Measurements from ENCODE around the gene CNOT6L. TPM values are rescaled to one million over a fixed set of nuclear protein-coding genes. Genes with fewer than 3 reads are reported as not detected.

CNOT6L gene
- total RNA-seq, 1 experiment from 2014 or later, result 14.5 TPM

DNA sequence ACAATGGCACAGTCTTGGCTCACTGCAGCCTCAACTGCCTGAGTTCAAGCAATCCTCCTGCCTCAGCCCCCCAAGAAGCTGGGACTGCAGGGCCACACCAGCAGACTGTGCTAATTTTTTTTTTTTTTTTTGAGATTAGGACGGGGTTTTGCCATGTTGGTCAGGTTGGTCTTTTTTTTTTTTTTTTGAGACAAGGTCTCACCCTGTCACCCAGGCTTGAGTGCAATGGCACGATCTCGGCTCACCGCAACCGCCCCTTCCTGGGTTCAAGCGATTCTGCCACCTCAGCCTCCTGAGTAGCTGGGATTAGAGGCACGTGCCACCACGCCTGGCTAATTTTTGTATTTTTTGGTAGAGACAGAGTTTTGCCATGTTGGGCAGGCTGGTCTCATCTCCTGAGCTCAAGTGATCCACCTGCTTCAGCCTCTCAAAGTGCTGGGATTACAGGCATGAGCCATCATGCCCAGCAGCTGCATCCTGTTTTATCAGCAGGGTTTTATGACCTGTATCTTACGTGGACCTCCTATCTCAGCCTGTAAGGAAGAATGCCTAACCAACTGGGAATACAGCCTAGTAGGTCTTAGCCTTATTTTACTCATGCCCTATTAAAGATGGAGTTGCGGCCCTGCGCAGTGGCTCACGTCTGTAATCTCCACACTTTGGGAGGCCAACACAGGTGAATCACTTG, 30.3 kb upstream of the CNOT6L start:
- Histone ChIP-seq H2BK5ac (ENCODE audit: insufficient read length, low read length) (no peak overlapping the region), H4K91ac (ENCODE audit: insufficient read length, low read depth, low read length) (no peak overlapping the region), H2BK15ac (ENCODE audit: low read depth, low read length) (no peak overlapping the region), H3K23me2 (ENCODE audit: insufficient read length, low read depth, low read length, poor library complexity, severe bottlenecking) (no peaks in the 10 kb centered on the region), H3T11ph (ENCODE audit: low read length) (no peak overlapping the region), H3K18ac (ENCODE audit: insufficient read length, low read depth, low read length) (no peak overlapping the region), H3K79me1 (ENCODE audit: insufficient read depth, low read depth, low read length, poor library complexity, severe bottlenecking) (no peaks in the 10 kb centered on the region), H2BK120ac (ENCODE audit: low read depth, low read length, poor library complexity, severe bottlenecking) (no peak overlapping the region), H3K23ac (ENCODE audit: insufficient read length, low read depth, low read length) (no peak overlapping the region), H3K56ac (ENCODE audit: insufficient read length, low read depth, low read length) (no peak overlapping the region), H2AK5ac (ENCODE audit: insufficient read length, low read length) (no peak overlapping the region), H3K9ac (ENCODE audit: extremely low read depth, insufficient read length, low read length) (no peak overlapping the region), H4K5ac (ENCODE audit: insufficient read length, low read depth, low read length) (no peak overlapping the region), H4K8ac (replicated peaks; ENCODE audit: insufficient read length, low read depth, low read length) (no peak overlapping the region), H2BK20ac (ENCODE audit: low read depth, low read length, poor library complexity, severe bottlenecking) (no peak overlapping the region), H3K4me1 (ENCODE audit: insufficient read depth, low read length) (no peaks in the 10 kb centered on the region), H3K79me2 (ENCODE audit: insufficient read depth, low read length) (no peaks in the 10 kb centered on the region), H3K9me3 (ENCODE audit: control insufficient read depth, low read depth, low read length) (no peaks in the 10 kb centered on the region), H4K20me1 (ENCODE audit: control insufficient read depth, insufficient read depth, insufficient read length) (no peaks in the 10 kb centered on the region), H3K27ac (ENCODE audit: insufficient read length, low read depth, low read length) (no peak overlapping the region), H2AFZ (ENCODE audit: low read length) (no peak overlapping the region), H3K14ac (ENCODE audit: insufficient read depth, low read length) (no peak overlapping the region), H2BK12ac (ENCODE audit: insufficient read length, low read depth, low read length) (no peak overlapping the region), H3K27me3 (ENCODE audit: insufficient read depth, low read length) (no peaks in the 10 kb centered on the region), H3K4me2 (ENCODE audit: insufficient read depth, insufficient read length, low read length) (no peak overlapping the region), H3K4ac (ENCODE audit: low read depth, low read length) (no peak overlapping the region)
- H3K4me3 Mint-ChIP-seq, result no peak overlapping the region
- TF ChIP-seq, protein P1, sequence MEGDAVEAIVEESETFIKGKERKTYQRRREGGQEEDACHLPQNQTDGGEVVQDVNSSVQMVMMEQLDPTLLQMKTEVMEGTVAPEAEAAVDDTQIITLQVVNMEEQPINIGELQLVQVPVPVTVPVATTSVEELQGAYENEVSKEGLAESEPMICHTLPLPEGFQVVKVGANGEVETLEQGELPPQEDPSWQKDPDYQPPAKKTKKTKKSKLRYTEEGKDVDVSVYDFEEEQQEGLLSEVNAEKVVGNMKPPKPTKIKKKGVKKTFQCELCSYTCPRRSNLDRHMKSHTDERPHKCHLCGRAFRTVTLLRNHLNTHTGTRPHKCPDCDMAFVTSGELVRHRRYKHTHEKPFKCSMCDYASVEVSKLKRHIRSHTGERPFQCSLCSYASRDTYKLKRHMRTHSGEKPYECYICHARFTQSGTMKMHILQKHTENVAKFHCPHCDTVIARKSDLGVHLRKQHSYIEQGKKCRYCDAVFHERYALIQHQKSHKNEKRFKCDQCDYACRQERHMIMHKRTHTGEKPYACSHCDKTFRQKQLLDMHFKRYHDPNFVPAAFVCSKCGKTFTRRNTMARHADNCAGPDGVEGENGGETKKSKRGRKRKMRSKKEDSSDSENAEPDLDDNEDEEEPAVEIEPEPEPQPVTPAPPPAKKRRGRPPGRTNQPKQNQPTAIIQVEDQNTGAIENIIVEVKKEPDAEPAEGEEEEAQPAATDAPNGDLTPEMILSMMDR (conservative IDR thresholded peaks at IDR 0.05), result no peak
- no peak for DNase-seq
- H3K27ac Mint-ChIP-seq, result no peak overlapping the region
- H3K36me3 Mint-ChIP-seq (ENCODE audit: insufficient read depth in 1 of 3, low read depth in 3 of 3), result no peaks in the 10 kb centered on the region
- WGBS (ENCODE audit: extremely low coverage, insufficient read length, low lambda C conversion rate), result no CpG with 5 or more reads among the region's 12 CpGs
- H3K27me3 Mint-ChIP-seq (ENCODE audit: low read depth), result no peaks in the 10 kb centered on the region
- H3K9me3 Mint-ChIP-seq, result no peaks in the 10 kb centered on the region
- peaks cover 6 to 8% of the 10 kb centered on the region in 2 experiments for H3K4me1 Mint-ChIP-seq

All from H9 (cell line).